Epidermal melanocyte (primary cell): ENCODE data around the gene KRTAP23-1.

Experiments
- DNase-seq: peaks from one replicate; pipeline ENCODE4 v3.0.0; 2011; ENCODE audit warnings: low spot score; ENCODE audit not compliant: insufficient read length

KRTAP23-1 gene

GRCh38 chr21:30306884-30307283, 41.5 kb downstream of the KRTAP23-1 start:
- no peak for DNase-seq

DNA sequence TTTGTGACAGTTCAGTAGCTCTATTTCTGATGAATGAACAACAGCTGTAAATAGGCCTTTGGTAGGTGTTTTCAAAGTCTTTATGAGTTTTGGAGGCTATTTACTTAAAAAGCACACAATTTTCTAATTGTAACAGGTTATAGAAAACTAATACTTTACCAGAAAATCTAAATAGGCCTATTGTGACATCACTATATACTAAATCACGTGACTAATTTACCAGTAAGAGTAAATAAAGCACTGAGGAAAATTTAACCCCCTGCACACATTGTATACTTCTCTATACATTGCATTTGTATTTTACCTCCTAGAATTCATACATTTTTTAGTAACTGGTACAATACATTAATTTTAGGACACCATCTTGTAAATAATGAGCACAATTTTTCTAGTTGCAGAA, 43.3 kb downstream of the KRTAP23-1 start:
- no peak for DNase-seq
